C4-2B (cell line): ENCODE data around the gene SCN5A.

Source experiments
- ZFX ChIP-seq: fragments of 450-650 bp; IDR thresholded peaks from 2 replicates; pipeline ENCODE4 v1.6.1; 2017
- TF ChIP-seq, protein P1 (sequence below): fragments of 450-650 bp; conservative IDR thresholded peaks from 2 replicates; pipeline ENCODE4 v1.5.1; 2017; ENCODE audit warnings: mild to moderate bottlenecking

DNA sequence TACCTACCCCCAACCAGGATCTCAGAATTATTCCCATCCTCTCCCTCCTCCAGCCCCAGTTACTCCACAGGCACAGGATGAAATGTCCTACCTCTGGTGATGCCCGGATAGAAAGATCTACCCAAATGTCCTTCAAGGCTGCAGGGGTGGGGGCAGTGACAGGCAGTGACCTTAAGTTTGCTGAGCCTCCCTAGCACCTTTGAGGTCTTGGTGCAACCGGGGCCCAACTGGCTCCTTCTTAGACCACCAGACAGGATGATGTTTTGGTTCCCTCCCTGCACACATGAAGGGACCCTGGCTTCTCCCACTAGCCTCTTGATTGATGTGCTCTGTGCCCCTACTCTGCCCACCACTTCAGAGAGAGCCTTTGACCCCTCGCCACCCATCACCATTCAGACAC is 117.0 kb downstream of the SCN5A start:
- TF ChIP-seq, protein P1, sequence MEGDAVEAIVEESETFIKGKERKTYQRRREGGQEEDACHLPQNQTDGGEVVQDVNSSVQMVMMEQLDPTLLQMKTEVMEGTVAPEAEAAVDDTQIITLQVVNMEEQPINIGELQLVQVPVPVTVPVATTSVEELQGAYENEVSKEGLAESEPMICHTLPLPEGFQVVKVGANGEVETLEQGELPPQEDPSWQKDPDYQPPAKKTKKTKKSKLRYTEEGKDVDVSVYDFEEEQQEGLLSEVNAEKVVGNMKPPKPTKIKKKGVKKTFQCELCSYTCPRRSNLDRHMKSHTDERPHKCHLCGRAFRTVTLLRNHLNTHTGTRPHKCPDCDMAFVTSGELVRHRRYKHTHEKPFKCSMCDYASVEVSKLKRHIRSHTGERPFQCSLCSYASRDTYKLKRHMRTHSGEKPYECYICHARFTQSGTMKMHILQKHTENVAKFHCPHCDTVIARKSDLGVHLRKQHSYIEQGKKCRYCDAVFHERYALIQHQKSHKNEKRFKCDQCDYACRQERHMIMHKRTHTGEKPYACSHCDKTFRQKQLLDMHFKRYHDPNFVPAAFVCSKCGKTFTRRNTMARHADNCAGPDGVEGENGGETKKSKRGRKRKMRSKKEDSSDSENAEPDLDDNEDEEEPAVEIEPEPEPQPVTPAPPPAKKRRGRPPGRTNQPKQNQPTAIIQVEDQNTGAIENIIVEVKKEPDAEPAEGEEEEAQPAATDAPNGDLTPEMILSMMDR: no peak
- no peak for TF ChIP-seq ZFX
